Measurements from ENCODE around the gene AQP1. TPM values are rescaled to one million over a fixed set of nuclear protein-coding genes. Genes with fewer than 3 reads are reported as not detected.

AQP1 gene
- total RNA-seq, 1 experiment from 2014 or later, result 0.15 TPM

GRCh38 chr7:30956704-30957103, 45.1 kb downstream of the AQP1 start:
- peaks cover 15% of the 10 kb centered on the region for H3K27me3 Mint-ChIP-seq (ENCODE audit: low read depth)
- no peak overlapping the region for H3K27ac Mint-ChIP-seq
- Histone ChIP-seq H3K14ac (ENCODE audit: insufficient read depth, low read length) (no peak overlapping the region), H3K9me3 (ENCODE audit: control insufficient read depth, low read depth, low read length) (no peaks in the 10 kb centered on the region), H4K20me1 (ENCODE audit: control insufficient read depth, insufficient read depth, insufficient read length) (no peaks in the 10 kb centered on the region), H3K79me2 (ENCODE audit: insufficient read depth, low read length) (peaks cover 3% of the 10 kb centered on the region; the same call in 1 of the 2 replicates), H2AK5ac (ENCODE audit: insufficient read length, low read length) (no peak overlapping the region), H4K91ac (ENCODE audit: insufficient read length, low read depth, low read length) (no peak overlapping the region), H4K5ac (ENCODE audit: insufficient read length, low read depth, low read length) (no peak overlapping the region), H3K56ac (ENCODE audit: insufficient read length, low read depth, low read length) (no peak overlapping the region), H2BK12ac (ENCODE audit: insufficient read length, low read depth, low read length) (no peak overlapping the region), H2BK20ac (ENCODE audit: low read depth, low read length, poor library complexity, severe bottlenecking) (no peak overlapping the region), H2BK15ac (ENCODE audit: low read depth, low read length) (no peak overlapping the region), H3K9ac (ENCODE audit: extremely low read depth, insufficient read length, low read length) (no peak overlapping the region), H3T11ph (ENCODE audit: low read length) (no peak overlapping the region), H3K79me1 (ENCODE audit: insufficient read depth, low read depth, low read length, poor library complexity, severe bottlenecking) (no peaks in the 10 kb centered on the region), H3K23me2 (ENCODE audit: insufficient read length, low read depth, low read length, poor library complexity, severe bottlenecking) (no peaks in the 10 kb centered on the region), H3K4ac (ENCODE audit: low read depth, low read length) (no peak overlapping the region), H3K4me2 (ENCODE audit: insufficient read depth, insufficient read length, low read length) (no peak overlapping the region), H2BK120ac (ENCODE audit: low read depth, low read length, poor library complexity, severe bottlenecking) (no peak overlapping the region), H2BK5ac (ENCODE audit: insufficient read length, low read length) (no peak overlapping the region), H3K18ac (ENCODE audit: insufficient read length, low read depth, low read length) (no peak overlapping the region), H3K4me1 (ENCODE audit: insufficient read depth, low read length) (no peaks in the 10 kb centered on the region), H2AFZ (ENCODE audit: low read length) (no peak overlapping the region), H3K23ac (ENCODE audit: insufficient read length, low read depth, low read length) (no peak overlapping the region), H3K27me3 (ENCODE audit: insufficient read depth, low read length) (no peaks in the 10 kb centered on the region), H3K27ac (ENCODE audit: insufficient read length, low read depth, low read length) (no peak overlapping the region), H4K8ac (replicated peaks; ENCODE audit: insufficient read length, low read depth, low read length) (no peak overlapping the region)
- peaks cover 14 to 26% of the 10 kb centered on the region in 2 experiments for H3K9me3 Mint-ChIP-seq
- no peak overlapping the region for H3K4me3 Mint-ChIP-seq
- WGBS (ENCODE audit: extremely low coverage, insufficient read length, low lambda C conversion rate), result no CpG with 5 or more reads among the region's 1 CpG
- no peak for DNase-seq
- H3K4me1 Mint-ChIP-seq, result no peaks in the 10 kb centered on the region
- peaks cover 0 to 10% (median 3%) of the 10 kb centered on the region in 3 experiments; a peak in 4 of 7 replicates for H3K36me3 Mint-ChIP-seq (ENCODE audit: insufficient read depth in 1 of 3, low read depth in 3 of 3)
- no peak for TF ChIP-seq CTCF (conservative IDR thresholded peaks at IDR 0.05)

All from H9 (cell line).